GM19193 (cell line): ENCODE results near the gene FAM13A.

Experiments used
- POLR2A ChIP-seq: IDR thresholded peaks from 4 replicates; pipeline ENCODE4 v1.6.1; 2011; ENCODE audit not compliant: insufficient read depth, insufficient read length; ENCODE audit errors: extremely low read depth

FAM13A gene

DNA sequence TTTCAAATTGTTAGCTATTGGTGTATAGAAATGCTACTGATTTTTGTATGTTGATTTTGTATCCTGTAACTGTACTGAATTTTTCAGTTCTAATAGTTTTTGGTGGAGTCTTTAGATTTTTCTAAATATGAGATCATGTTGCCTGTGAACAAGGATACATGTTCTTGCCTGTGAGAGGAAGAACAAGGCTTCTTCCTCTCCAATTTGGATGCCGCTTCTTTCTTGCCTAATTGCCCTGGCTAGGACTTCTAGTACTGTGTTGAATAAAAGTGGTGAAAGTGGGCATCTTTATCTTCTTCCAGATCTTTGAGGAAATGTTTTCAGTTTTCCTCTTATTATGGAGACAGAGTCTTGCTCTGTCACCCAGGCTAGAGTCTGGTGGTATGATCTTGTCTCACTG lies 343.2 kb downstream of the FAM13A start:
- TF ChIP-seq POLR2A, result no peak

DNA sequence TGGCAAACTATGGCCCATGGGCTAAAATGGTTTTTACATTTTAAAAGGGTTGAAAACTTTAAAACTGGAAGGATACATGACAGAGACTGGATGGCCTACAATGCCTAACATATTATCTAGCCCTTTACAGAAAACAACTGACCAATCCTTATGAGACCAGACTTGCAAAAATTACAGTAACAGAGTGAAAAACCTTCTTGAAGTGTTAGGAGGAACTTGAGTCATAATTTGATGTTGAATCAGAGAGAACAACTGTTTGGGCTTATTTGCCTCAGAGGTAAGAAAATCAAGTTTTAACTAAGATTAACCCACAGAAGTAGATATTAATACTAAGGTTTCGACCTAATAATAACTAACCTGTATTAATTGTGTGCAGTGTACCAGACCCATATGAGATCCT lies 347.0 kb downstream of the FAM13A start:
- TF ChIP-seq POLR2A, result no peak

DNA sequence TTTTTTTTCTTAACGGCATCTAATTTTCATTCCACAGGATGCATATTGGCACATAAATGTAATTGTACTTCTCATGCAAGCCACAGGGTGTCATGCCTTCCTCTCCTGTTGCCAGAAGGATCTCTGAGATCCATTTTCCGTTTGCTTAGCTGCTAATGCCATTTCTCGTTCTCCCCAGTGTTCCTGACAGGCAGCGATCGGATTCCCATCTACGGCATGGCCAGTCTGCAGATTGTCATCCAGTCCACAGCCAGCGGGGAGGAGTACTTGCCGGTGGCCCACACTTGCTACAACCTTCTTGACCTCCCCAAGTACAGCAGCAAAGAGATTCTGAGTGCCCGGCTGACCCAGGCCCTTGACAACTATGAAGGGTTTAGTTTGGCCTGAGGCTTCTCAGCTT lies 350.4 kb downstream of the FAM13A start:
- TF ChIP-seq POLR2A, result no peak

DNA sequence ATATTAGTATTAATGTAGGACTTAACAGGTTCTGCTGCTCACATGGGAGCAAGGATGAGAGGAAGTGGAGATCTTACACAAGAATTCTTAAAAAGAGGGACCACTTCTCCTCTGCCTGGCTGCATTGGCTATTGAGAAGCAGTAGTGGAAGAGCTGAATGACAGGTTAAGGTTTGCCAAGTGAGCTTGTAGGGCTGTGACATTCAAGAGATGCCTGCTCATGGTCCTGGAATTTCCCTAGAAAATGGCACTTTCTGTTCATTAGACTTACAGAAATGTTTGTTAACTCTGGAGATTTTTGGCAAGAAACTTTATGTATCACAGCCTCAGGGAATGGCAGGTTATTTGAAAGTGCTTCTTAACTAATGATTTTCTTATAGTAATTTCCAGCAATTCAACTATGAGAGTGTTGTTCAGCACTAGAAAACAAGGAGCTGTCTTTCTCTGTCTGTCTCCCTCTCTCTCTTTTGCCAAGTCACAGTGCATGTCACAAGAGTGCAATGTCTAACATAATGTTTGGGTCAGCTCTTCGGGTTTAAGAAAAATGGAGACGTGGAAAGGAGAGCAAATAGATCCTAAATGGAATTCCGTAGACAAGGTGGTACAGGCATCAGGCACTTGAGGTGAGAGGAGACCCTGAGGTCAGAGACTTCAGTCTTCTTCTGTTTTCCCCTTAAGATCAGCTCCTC lies 351.0 kb downstream of the FAM13A start:
- TF ChIP-seq POLR2A, result no peak

DNA sequence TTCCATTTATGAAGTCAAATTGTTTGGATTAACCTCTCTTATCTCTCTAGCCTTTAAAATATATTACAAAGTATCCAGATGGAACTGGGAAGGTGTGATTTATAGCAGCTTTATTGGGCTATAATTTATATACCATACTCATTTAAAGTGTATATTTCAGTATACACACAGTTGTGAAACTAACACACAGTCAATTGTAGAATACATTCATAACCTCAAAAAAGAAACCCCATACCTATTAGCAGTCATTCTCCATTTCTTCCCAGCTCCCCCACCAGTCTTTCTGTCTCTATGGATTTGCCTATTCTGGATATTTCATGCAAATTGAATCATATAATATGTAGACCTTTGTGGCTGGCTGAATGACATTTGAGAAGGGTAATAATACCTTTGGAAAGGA lies 351.8 kb downstream of the FAM13A start:
- no peak for TF ChIP-seq POLR2A

DNA sequence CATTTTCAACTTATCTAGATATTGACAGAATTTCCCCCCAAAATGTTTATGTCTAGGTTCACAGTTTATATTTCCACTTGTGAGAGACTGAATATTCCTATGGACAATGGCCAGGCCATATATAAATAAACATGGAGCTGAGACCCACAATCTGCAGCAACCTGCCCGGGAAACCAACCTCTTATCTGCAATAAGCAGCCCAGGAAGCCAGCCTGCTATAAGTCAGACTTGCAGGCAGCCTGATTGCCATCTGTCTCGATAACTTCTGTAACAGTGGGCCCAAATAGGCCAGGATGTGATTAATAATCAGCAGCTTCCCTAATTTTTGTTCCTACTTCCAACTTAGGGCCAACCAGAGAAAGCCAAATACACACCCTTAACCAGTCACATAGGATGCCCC lies 354.2 kb downstream of the FAM13A start:
- no peak for TF ChIP-seq POLR2A

DNA sequence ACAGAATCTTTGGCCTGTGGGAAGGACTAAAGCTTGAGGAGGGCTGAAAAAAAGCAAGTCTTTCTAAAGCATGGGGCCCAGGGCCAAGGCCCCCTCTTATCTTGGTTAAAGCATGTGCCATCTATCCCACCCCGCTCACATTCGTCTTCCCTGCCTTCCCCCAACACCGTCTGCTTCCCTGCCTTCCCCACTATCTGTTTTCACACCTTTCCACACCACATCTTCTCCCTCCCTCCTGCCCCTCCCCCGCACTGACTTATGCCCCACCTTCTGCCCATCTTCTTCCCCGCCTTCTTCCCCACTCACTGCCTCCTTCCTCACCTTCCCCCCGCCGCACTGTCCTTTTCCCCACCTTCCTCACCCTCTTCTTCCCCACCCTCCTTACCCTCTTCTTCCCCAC lies 358.5 kb downstream of the FAM13A start:
- no peak for TF ChIP-seq POLR2A

DNA sequence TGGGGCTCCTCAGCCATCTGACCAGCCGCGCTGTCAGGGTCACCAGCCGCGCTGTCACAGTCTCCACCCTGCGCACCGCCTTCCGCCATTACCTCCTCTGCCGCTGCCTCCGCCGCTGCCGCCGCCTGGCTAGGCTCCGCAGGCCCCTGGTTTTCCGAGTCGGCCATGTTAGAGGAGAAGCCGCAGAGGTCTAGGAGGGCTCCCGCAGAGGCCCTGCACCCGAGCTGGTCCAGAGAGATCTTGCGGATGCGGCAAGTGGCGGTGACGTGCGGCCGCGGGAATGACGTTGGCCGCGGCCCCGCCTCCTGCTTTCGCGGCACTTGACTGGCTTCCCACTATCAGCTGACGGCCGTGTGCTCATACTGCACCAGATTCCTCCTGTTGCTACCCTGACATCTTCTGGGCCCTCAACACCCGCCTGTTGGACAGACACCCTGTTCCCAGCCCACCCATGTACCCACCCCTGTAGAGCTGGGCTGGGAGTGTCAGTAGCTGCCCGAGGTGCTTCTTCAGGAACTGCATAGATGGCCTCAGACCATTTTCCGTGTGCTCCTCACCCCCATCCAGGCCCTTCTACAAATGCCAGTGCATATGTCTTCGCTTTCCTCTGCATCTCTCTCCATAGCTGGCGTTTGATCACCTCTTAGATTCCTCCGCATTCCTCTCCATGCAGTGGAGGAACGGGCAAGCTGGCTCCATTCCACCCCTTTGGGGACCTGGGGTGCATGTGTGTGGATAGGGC lies 359.2 kb downstream of the FAM13A start, which contains the start of gene NAP1L5:
Gene NAP1L5, minus strand, starts transcription at position 242 of the 742 bp plus-strand sequence. Its CDS starts 75 bp downstream, at position 167.
- no peak for TF ChIP-seq POLR2A

DNA sequence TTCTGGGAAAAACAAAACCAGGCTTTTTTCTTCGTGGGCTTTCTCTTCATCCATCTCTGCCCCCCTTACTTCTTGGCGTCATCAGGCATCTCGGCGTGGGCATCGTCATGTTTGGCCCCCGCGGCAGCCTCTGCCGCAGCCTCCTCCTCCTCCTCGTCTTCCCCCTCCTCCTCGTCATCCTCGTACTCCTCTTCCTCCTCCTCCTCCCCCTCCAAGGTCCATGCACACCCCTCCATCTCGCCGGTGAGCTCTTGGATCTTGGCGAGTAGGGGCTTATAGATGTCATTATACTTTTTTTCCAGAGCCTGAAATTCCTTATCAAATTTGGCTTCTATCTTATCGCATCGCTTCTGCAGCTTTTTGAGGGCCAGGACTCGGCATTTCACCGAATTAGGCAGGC lies 359.8 kb downstream of the FAM13A start:
- TF ChIP-seq POLR2A, result no peak

DNA sequence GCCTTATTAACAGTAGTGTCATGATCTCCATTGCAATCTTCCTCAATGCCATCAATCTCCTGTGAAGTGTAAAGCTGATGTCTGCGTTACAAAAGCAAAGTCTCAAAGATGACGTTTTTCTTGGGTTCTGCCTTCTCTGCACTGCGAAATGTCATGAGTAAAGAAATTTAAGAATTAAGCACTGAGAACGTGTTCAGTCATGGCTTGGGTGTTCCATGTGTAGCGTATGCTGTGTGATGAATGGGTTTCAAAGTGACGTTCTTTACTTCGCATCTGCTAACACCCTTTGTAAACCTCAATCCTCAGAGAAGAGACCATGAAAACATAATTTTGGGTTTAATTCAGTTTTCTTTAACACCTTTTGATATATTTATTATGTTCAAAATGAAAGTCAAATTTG lies 360.4 kb downstream of the FAM13A start:
- no peak for TF ChIP-seq POLR2A

DNA sequence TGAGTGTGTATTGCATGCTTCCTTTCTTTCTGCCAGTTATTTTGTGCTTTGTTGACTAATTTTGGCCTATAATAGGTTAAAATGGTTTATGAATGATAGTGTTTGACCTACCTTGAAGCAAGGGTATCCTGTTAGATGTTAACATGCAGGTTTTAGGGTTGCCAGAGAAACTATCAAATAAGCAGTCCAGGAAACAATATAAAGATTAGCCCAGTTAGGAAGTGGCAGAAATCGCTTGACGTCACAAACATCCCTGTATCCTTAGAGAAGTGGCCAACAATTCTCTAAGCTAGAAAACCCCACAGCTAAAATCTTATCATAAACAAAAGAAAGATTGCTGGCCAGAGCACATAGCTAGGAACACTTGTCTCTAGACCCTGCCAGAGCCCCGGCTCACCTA lies 363.2 kb downstream of the FAM13A start:
- no peak for TF ChIP-seq POLR2A

DNA sequence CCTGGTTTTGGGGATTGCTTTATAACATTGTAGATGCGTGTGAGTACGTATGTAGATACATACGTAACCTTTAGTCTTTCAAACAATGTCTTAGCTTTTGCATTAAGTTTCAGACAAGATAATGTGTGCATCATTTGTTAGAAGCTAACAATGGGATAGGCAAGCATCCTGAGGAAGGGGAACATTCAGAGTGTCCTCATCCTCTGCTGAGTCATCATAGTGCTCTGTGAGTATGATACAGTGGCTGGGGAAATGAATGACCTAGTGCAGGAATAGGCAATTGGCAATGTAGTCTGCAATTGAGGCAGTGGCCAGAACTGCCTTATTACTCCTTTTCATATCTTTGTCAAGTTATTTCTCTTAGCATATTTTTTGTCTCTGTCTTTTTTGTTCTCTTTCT lies 366.6 kb downstream of the FAM13A start:
- no peak for TF ChIP-seq POLR2A

DNA sequence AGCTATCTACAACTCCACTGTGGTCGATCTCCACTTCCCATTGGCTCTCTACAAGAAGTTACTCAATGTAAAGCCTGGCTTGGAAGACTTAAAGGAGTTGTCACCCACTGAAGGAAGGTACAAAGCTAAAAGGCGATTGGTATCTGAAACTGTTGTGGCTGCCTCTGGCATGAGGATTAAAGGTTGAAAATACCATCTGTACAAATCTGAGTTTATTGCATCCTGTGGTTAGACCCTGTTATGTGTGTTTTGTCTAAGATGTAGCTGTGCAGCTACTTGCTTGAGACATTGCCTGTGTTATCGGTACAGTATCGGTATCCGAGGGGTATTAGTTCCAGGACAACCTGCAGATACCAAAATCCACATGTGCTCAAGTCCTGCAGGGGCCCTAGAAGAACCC lies 375.8 kb downstream of the FAM13A start:
- TF ChIP-seq POLR2A, result no peak
